GM23338 (cell line): ENCODE measurements around the gene AHNAK.

Experiments used
- EZH2 ChIP-seq: fragments of 200-600 bp; sonication (generic); IDR thresholded peaks from one replicate; pipeline ENCODE4 v1.8.0; 2017; ENCODE audit warnings: antibody characterized with exemption, mild to moderate bottlenecking, low read depth; ENCODE audit not compliant: unreplicated experiment
- EZH2phosphoT487 ChIP-seq: fragments of 200-600 bp; sonication (generic); IDR thresholded peaks from one replicate; pipeline ENCODE4 v1.8.1; 2018; ENCODE audit warnings: antibody characterized with exemption; ENCODE audit not compliant: unreplicated experiment
- NANOG ChIP-seq: IDR thresholded peaks from 2 replicates; pipeline ENCODE4 v1.6.1; 2016; ENCODE audit warnings: antibody characterized with exemption, borderline replicate concordance
- POLR2AphosphoS5 ChIP-seq: IDR thresholded peaks from 2 replicates; pipeline ENCODE4 v1.6.1; 2016; ENCODE audit warnings: antibody characterized with exemption, low read depth
- ZNF331 ChIP-seq: fragments of 250-450 bp; sonication (Bioruptor Pico); IDR thresholded peaks from 2 replicates; pipeline ENCODE4 v1.5.0; 2020; ENCODE audit warnings: low read depth, mild to moderate bottlenecking, moderate library complexity
- TF ChIP-seq, protein P1 (sequence below): IDR thresholded peaks from one replicate; pipeline ENCODE4 v1.6.1; 2018; ENCODE audit warnings: antibody characterized with exemption; ENCODE audit not compliant: unreplicated experiment
- TF ChIP-seq, protein P2 (sequence below), 2 experiments: fragments of 200-600 bp in 1 of 2; sonication (generic) in 1 of 2; conservative IDR thresholded peaks; 2 replicates each; pipeline versions ENCODE4 v1.5.1 to v1.6.1; 2016 to 2017; ENCODE audit warnings: antibody characterized with exemption in 2 of 2, low read depth in 2 of 2, mild to moderate bottlenecking in 2 of 2, moderate library complexity in 1 of 2

- TF ChIP-seq, protein P1, sequence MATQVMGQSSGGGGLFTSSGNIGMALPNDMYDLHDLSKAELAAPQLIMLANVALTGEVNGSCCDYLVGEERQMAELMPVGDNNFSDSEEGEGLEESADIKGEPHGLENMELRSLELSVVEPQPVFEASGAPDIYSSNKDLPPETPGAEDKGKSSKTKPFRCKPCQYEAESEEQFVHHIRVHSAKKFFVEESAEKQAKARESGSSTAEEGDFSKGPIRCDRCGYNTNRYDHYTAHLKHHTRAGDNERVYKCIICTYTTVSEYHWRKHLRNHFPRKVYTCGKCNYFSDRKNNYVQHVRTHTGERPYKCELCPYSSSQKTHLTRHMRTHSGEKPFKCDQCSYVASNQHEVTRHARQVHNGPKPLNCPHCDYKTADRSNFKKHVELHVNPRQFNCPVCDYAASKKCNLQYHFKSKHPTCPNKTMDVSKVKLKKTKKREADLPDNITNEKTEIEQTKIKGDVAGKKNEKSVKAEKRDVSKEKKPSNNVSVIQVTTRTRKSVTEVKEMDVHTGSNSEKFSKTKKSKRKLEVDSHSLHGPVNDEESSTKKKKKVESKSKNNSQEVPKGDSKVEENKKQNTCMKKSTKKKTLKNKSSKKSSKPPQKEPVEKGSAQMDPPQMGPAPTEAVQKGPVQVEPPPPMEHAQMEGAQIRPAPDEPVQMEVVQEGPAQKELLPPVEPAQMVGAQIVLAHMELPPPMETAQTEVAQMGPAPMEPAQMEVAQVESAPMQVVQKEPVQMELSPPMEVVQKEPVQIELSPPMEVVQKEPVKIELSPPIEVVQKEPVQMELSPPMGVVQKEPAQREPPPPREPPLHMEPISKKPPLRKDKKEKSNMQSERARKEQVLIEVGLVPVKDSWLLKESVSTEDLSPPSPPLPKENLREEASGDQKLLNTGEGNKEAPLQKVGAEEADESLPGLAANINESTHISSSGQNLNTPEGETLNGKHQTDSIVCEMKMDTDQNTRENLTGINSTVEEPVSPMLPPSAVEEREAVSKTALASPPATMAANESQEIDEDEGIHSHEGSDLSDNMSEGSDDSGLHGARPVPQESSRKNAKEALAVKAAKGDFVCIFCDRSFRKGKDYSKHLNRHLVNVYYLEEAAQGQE, result no peak
- TF ChIP-seq, protein P2, sequence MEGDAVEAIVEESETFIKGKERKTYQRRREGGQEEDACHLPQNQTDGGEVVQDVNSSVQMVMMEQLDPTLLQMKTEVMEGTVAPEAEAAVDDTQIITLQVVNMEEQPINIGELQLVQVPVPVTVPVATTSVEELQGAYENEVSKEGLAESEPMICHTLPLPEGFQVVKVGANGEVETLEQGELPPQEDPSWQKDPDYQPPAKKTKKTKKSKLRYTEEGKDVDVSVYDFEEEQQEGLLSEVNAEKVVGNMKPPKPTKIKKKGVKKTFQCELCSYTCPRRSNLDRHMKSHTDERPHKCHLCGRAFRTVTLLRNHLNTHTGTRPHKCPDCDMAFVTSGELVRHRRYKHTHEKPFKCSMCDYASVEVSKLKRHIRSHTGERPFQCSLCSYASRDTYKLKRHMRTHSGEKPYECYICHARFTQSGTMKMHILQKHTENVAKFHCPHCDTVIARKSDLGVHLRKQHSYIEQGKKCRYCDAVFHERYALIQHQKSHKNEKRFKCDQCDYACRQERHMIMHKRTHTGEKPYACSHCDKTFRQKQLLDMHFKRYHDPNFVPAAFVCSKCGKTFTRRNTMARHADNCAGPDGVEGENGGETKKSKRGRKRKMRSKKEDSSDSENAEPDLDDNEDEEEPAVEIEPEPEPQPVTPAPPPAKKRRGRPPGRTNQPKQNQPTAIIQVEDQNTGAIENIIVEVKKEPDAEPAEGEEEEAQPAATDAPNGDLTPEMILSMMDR (conservative IDR thresholded peaks at IDR 0.05; ENCODE audit: low read depth in 2 of 2), result no peak
- TF ChIP-seq EZH2 (no peak), POLR2AphosphoS5 (no peak), EZH2phosphoT487 (no peak), NANOG (no peak), ZNF331 (CRISPR knock-in tag) (no peak)
Observed at GRCh38 chr11:62433904-62434276, 112.7 kb downstream of the AHNAK start.
